Endothelial cell of umbilical vein (primary cell): ENCODE results near the gene BLOC1S1. TPM values are rescaled to one million over a fixed set of nuclear protein-coding genes. Genes with fewer than 3 reads are reported as not detected.

Source experiments
- BruUV-seq: library from RNA; stranded (reverse); fragments of 400-500 nt; replicated peaks from 2 replicates; lab custom pipeline; 2021; lab: Mats Ljungman, UMichigan
- CTCF ChIA-PET: fragments of 300-600, 350-600 bp; sonication (Branson Sonifier 250); formaldehyde crosslinking; loops from one replicate; lab custom pipeline; 2021; ENCODE audit warnings: antibody characterized with exemption, inconsistent platforms; lab: Charles Lee
- POLR2A ChIA-PET: fragments of 300-600, 350-600 bp; sonication (Branson Sonifier 250); formaldehyde crosslinking; loops from one replicate; lab custom pipeline; 2021; ENCODE audit warnings: antibody characterized with exemption, inconsistent platforms; lab: Charles Lee
- DNase-seq: peaks from one replicate; pipeline ENCODE4 v3.0.0-alpha.2; 2011; ENCODE audit warnings: low read depth, low spot score
- FAIRE-seq: peaks from 2 replicates; lab custom pipeline; 2011; peaks lifted over from hg19 to GRCh38; lab: Jason Lieb, UNC
- H2AFZ ChIP-seq: 2 replicates; pipeline ENCODE4 v1.6.0; 2012; ENCODE audit warnings: low read depth, low read length, control low read depth, inconsistent platforms
- H3K27ac ChIP-seq: 2 replicates; pipeline ENCODE4 v1.5.1; 2011; ENCODE audit warnings: low read depth, mild to moderate bottlenecking, control low read depth, low read length, moderate library complexity; ENCODE audit not compliant: insufficient read depth
- H3K27me3 ChIP-seq, 2 experiments: 2 replicates each; pipeline versions ENCODE4 v1.6.0 to v1.6.1; 2011; ENCODE audit warnings: low read length in 2 of 2, mixed read lengths in 1 of 2; ENCODE audit not compliant: control insufficient read depth in 2 of 2, insufficient read depth in 2 of 2
- H3K36me3 ChIP-seq, 2 experiments: 2 replicates in 1 of 2; 3 replicates in 1 of 2; pipeline ENCODE4 v1.5.1; 2011; ENCODE audit warnings: low read length in 2 of 2, mild to moderate bottlenecking in 1 of 2, moderate library complexity in 1 of 2; ENCODE audit not compliant: control insufficient read depth in 2 of 2, insufficient read depth in 2 of 2; ENCODE audit errors: extremely low read depth in 1 of 2
- H3K4me1 ChIP-seq: 3 replicates; pipeline ENCODE4 v1.5.1; 2011; ENCODE audit warnings: mild to moderate bottlenecking, low read length; ENCODE audit not compliant: control insufficient read depth, insufficient read depth; ENCODE audit errors: extremely low read depth
- H3K4me2 ChIP-seq: 2 replicates; pipeline ENCODE4 v1.6.1; 2011; ENCODE audit warnings: low read length, control low read depth, mixed read lengths; ENCODE audit not compliant: insufficient read depth
- H3K4me3 ChIP-seq, 3 experiments: fragments of 200-600 bp in 1 of 3; sonication (generic), shearing (Covaris generic) in 1 of 3; replicated peaks in 1 of 3; 2 replicates each; pipeline ENCODE4 v1.5.1; 2011 to 2016; ENCODE audit warnings: control low read depth in 3 of 3, low read length in 3 of 3, mild to moderate bottlenecking in 2 of 3, inconsistent platforms in 1 of 3, low read depth in 1 of 3, moderate library complexity in 1 of 3; ENCODE audit not compliant: insufficient read depth in 1 of 3
- H3K79me2 ChIP-seq: 2 replicates; pipeline ENCODE4 v1.6.0; 2012; ENCODE audit warnings: low read length, inconsistent platforms; ENCODE audit not compliant: control insufficient read depth, insufficient read depth
- H3K9ac ChIP-seq: replicated peaks from 2 replicates; pipeline ENCODE3; 2011; ENCODE audit warnings: low read length, control low read depth; ENCODE audit not compliant: insufficient read depth; ENCODE audit errors: extremely low read depth
- H3K9me1 ChIP-seq: replicated peaks from 3 replicates; pipeline ENCODE4 v1.6.0; 2011; ENCODE audit warnings: mild to moderate bottlenecking, low read length; ENCODE audit not compliant: control insufficient read depth, insufficient read depth; ENCODE audit errors: extremely low read depth
- H3K9me3 ChIP-seq: replicated peaks from 2 replicates; pipeline ENCODE4 v1.5.1; 2012; ENCODE audit warnings: low read length, inconsistent platforms; ENCODE audit not compliant: control insufficient read depth, insufficient read depth
- H4K20me1 ChIP-seq: replicated peaks from 2 replicates; pipeline ENCODE3; 2011; ENCODE audit warnings: mild to moderate bottlenecking, low read length; ENCODE audit not compliant: control insufficient read depth, insufficient read depth; ENCODE audit errors: extremely low read depth
- CTCF ChIP-seq, 2 donors: IDR thresholded peaks; 1 replicate in 1 of 2; 2 replicates in 1 of 2; pipeline ENCODE4 v1.5.1; 2011; ENCODE audit warnings: low read length in 2 of 2, mild to moderate bottlenecking in 2 of 2, moderate library complexity in 2 of 2, control low read depth in 1 of 2, inconsistent platforms in 1 of 2, low read depth in 1 of 2; ENCODE audit not compliant: insufficient read depth in 1 of 2; ENCODE audit errors: extremely low read depth in 1 of 2
- FOS ChIP-seq: IDR thresholded peaks from 2 replicates; pipeline ENCODE4 v1.6.1; 2011; ENCODE audit warnings: mild to moderate bottlenecking, low read length, moderate library complexity, borderline replicate concordance; ENCODE audit not compliant: insufficient read depth
- GATA2 ChIP-seq: IDR thresholded peaks from 2 replicates; pipeline ENCODE4 v1.7.0; 2011; ENCODE audit warnings: low read depth, mild to moderate bottlenecking, moderate library complexity, mixed read lengths, low read length; ENCODE audit not compliant: insufficient read length, insufficient read depth
- MYC ChIP-seq: IDR thresholded peaks from one replicate; pipeline ENCODE4 v1.6.1; 2011; ENCODE audit warnings: mild to moderate bottlenecking, low read depth, low read length
- dilution Hi-C: fragments of 300-500 bp; cut with MboI; formaldehyde crosslinking; loops from one replicate; pipeline ENCODE4 v1.15.0; 2019; ENCODE audit warnings: low sequenced_read_pairs; ENCODE audit not compliant: extremely low pct_ligation_motif_present
- intact Hi-C: fragments of 100-400 bp; cut with micrococcal nuclease; formaldehyde crosslinking; loops from one replicate; pipeline ENCODE4 v1.10.0; 2022
- polyA plus RNA-seq, 4 experiments: library from polyadenylated mRNA; depleted of rRNA in 3 of 4; stranded (reverse) in 3 of 4; unstranded in 1 of 4; fragments of >200 nt; gene quantifications; 2 replicates each; pipeline versions ENCODE4 v1.2.1 to v1.2.3, GENCODE V29; 2011 to 2012; ENCODE audit warnings: missing spikeins in 1 of 4
- total RNA-seq: library from RNA; stranded (reverse); gene quantifications from 2 replicates; pipeline ENCODE4 v1.2.3, GENCODE V29; 2021

BLOC1S1 gene
- total and polyA plus RNA-seq, 2 donors (not counting 3 experiments of a cell fraction or from before 2014, with no cell fraction given) = 84.1 to 192 TPM

GRCh38 chr12:55739025-55739378 is 23.2 kb downstream of the BLOC1S1 start:
- intact Hi-C loops = loop anchor here (1.0 to 5.0 kb wide), 7 partner anchors 58 to 894 kb away; partner anchors contain the start of genes ORMDL2, PA2G4, SARNP and SMARCC2
- TF ChIP-seq CTCF (IDR thresholded peaks at IDR 0.05; ENCODE audit: extremely low read depth in 1 of 2, insufficient read depth in 1 of 2, low read depth in 1 of 2, low read length in 2 of 2) (no peak), MYC (no peak), FOS (no peak), GATA2 (no peak)
- no peaks in the 10 kb centered on the region for H3K27me3 ChIP-seq
- peak overlapping the region; percentile 99 for H3K4me2 ChIP-seq
- no peaks in the 10 kb centered on the region for H3K36me3 ChIP-seq
- no TSS peak for BruUV-seq
- no peaks in the 10 kb centered on the region for H4K20me1 ChIP-seq
- H3K79me2 ChIP-seq = no peaks in the 10 kb centered on the region
- H3K27ac ChIP-seq = no peak overlapping the region
- ChIA-PET CTCF (interaction anchor here (0.6 to 8.2 kb wide), 52 partner anchors 8 to 483 kb away, joined by 3 to 151 read pairs (median 6); partner anchors contain the start of genes BLOC1S1, CD63, DNAJC14 and ESYT1), POLR2A (no interaction called here)
- no peaks in the 10 kb centered on the region for H3K9me1 ChIP-seq
- FAIRE-seq (no peak), DNase-seq (no peak)
- H3K4me3 ChIP-seq = peak overlapping the region in 1 of 3 experiments; percentile 91
- dilution Hi-C loops = no loop called here
- H3K9ac ChIP-seq = no peak overlapping the region
- H2AFZ ChIP-seq = no peak overlapping the region
- peaks cover 15% of the 10 kb centered on the region for H3K4me1 ChIP-seq
- no peaks in the 10 kb centered on the region for H3K9me3 ChIP-seq
